Activated CD8-positive, alpha-beta T cell treated with anti-CD3 and anti-CD28 coated beads for 36 hours (primary cell): ENCODE data around the gene SERPINB6. TPM values are rescaled to one million over a fixed set of nuclear protein-coding genes. Genes with fewer than 3 reads are reported as not detected.
A peak's percentile ranks its signal among the peaks of the same experiment; 100 is the strongest.

Experiments used
- ATAC-seq: fragments of 200-7000 bp; cut with Tn5 transposase; one replicate; pipeline ENCODE4 v1.10.0; 2021; ENCODE audit warnings: mild to moderate bottlenecking, moderate library complexity
- CTCF ChIA-PET: fragments of 350-600 bp; sonication (Branson Sonifier 250); formaldehyde crosslinking; loops from one replicate; lab custom pipeline; 2021; ENCODE audit warnings: antibody characterized with exemption; lab: Charles Lee
- POLR2A ChIA-PET: fragments of 350-600 bp; sonication (Branson Sonifier 250); formaldehyde crosslinking; loops from one replicate; lab custom pipeline; 2021; ENCODE audit warnings: antibody characterized with exemption; lab: Charles Lee
- DNase-seq: peaks from one replicate; pipeline ENCODE4 v3.0.0-alpha.2; 2020
- H3K27ac Mint-ChIP-seq: one replicate; pipeline ENCODE4 v1.8.0; 2021; ENCODE audit warnings: mild to moderate bottlenecking, mixed read lengths
- H3K27me3 Mint-ChIP-seq: one replicate; pipeline ENCODE4 v1.8.0; 2021; ENCODE audit warnings: mixed read lengths
- H3K36me3 Mint-ChIP-seq: one replicate; pipeline ENCODE4 v1.8.0; 2021; ENCODE audit warnings: low read depth, mixed read lengths
- H3K4me1 Mint-ChIP-seq: one replicate; pipeline ENCODE4 v1.8.0; 2021; ENCODE audit warnings: low read depth, mixed read lengths
- H3K4me3 Mint-ChIP-seq: one replicate; pipeline ENCODE4 v1.8.0; 2021; ENCODE audit warnings: mild to moderate bottlenecking, moderate library complexity, mixed read lengths
- H3K9me3 Mint-ChIP-seq: one replicate; pipeline ENCODE4 v1.8.0; 2021; ENCODE audit warnings: mixed read lengths
- intact Hi-C: fragments of 100-400 bp; cut with micrococcal nuclease; formaldehyde crosslinking; loops from one replicate; pipeline ENCODE4 v1.10.0; 2022
- total RNA-seq, 2 experiments: library from RNA; stranded (reverse); gene quantifications; one replicate each; pipeline ENCODE4 v1.2.3, GENCODE V29; 2021
- TF ChIP-seq, protein P1 (sequence below): fragments of 200-600 bp; IDR thresholded peaks from one replicate; pipeline ENCODE4 v1.8.0; 2022; ENCODE audit warnings: antibody characterized with exemption, mild to moderate bottlenecking

SERPINB6 gene
- total RNA-seq, 2 experiments from 2014 or later = 52.2 to 53.8 TPM

DNA sequence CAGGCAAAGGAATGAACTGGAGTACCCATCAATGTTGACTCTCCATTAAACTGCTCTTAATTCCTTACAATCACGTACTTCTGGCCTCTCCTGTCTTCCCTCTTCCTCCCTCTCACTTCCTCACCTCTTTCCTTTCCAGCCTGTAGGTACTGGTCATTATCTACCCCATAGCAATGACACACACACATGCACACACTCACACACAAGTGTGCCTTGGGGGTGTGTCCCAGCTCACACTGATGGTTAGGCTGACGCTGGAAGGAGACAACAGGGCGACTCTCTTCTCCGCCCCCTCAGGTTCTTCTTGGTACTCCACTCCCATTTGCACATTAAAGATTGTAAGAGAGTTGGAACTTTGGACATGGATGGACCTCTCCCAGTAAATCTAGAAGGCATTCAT lies 54.3 kb downstream of the SERPINB6 start:
- DNase-seq (no peak), ATAC-seq (no peak)
- CTCF ChIA-PET = interaction anchor here (1.4 kb wide), 1 partner anchor 126 kb away, joined by 5 read pairs; no protein-coding TSS in a partner anchor
- intact Hi-C loops = no loop called here
- POLR2A ChIA-PET = interaction anchor here (0.8 to 1.2 kb wide), 3 partner anchors 14 to 70 kb away, joined by 3 read pairs; partner anchors contain the start of gene SERPINB9
- Mint-ChIP-seq H3K9me3 (no peaks in the 10 kb centered on the region), H3K27ac (no peak overlapping the region), H3K4me3 (no peak overlapping the region), H3K36me3 (peaks cover 3% of the 10 kb centered on the region), H3K27me3 (no peaks in the 10 kb centered on the region), H3K4me1 (peaks cover 21% of the 10 kb centered on the region)
- TF ChIP-seq, protein P1, sequence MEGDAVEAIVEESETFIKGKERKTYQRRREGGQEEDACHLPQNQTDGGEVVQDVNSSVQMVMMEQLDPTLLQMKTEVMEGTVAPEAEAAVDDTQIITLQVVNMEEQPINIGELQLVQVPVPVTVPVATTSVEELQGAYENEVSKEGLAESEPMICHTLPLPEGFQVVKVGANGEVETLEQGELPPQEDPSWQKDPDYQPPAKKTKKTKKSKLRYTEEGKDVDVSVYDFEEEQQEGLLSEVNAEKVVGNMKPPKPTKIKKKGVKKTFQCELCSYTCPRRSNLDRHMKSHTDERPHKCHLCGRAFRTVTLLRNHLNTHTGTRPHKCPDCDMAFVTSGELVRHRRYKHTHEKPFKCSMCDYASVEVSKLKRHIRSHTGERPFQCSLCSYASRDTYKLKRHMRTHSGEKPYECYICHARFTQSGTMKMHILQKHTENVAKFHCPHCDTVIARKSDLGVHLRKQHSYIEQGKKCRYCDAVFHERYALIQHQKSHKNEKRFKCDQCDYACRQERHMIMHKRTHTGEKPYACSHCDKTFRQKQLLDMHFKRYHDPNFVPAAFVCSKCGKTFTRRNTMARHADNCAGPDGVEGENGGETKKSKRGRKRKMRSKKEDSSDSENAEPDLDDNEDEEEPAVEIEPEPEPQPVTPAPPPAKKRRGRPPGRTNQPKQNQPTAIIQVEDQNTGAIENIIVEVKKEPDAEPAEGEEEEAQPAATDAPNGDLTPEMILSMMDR = no peak

DNA sequence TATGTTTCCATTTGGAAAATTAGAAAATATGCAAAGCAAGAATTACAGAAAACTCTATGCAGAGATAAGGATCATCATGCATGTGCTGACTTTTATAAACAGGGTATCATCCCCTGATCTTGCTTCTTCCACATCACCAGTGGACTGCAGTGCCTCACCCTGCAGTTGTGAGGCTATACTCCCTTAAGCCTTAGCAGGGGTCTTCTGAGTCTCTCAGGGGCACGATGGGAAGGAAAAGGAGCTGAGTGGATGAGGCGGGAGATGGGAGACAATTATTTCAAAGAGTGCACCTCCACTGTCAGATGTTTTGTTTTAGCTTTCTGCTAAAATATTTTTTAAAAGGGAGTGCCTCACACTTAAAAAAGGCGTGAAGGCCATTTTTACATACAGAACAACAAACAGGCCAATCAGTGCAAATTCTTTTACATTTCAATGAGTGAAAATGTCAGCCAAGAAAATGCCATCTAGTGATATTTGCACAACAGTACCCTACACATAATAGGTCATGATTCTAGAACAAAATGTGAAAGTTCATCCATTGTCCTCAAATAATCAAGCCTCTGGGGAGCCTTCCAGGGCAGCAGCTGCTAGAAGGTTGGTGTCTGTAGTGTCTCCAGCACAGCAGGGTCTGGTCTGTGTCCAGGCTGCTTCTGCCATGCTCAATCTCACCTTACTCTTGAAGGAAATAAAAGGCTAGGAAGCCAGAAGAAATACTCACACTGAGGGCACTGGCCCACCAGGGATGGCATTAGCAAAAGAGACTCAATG lies 55.0 kb downstream of the SERPINB6 start:
- Mint-ChIP-seq H3K9me3 (no peaks in the 10 kb centered on the region), H3K27ac (no peak overlapping the region), H3K36me3 (peaks cover 3% of the 10 kb centered on the region), H3K4me3 (no peak overlapping the region), H3K27me3 (no peaks in the 10 kb centered on the region), H3K4me1 (peaks cover 27% of the 10 kb centered on the region)
- no peak for ATAC-seq
- no peak for DNase-seq
- TF ChIP-seq, protein P1 = no peak
- intact Hi-C loops = no loop called here
- CTCF ChIA-PET = interaction anchor here (1.2 to 1.4 kb wide), 2 partner anchors 74 to 125 kb away, joined by 3 to 5 read pairs; partner anchors contain the start of gene SERPINB1
- POLR2A ChIA-PET = interaction anchor here (0.8 to 1.2 kb wide), 4 partner anchors 13 to 75 kb away, joined by 3 read pairs; partner anchors contain the start of genes SERPINB1 and SERPINB9

DNA sequence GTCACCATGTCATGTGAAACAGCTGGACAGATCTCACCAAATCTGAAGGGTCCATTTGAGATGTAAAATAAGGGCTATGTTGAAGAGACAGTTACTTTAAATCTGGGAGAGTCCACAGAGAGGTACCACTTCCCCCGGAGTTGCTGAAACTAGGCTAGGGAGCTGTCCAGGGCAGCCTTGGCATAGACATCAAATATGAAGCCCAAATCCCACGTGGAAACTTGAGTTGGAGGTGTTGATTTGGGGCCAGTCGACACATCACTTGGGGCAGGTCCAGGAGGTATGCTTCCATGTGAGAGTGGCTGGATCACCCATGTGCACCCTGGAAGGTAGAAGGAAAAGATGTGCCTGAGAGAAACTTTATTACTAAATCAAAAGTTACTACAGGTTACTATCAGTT lies 56.2 kb downstream of the SERPINB6 start:
- DNase-seq (no peak), ATAC-seq (no peak)
- Mint-ChIP-seq H3K27ac (no peak overlapping the region), H3K4me3 (no peak overlapping the region), H3K9me3 (no peaks in the 10 kb centered on the region), H3K36me3 (peaks cover 3% of the 10 kb centered on the region), H3K4me1 (peaks cover 37% of the 10 kb centered on the region), H3K27me3 (no peaks in the 10 kb centered on the region)
- ChIA-PET POLR2A (interaction anchor here (1.0 to 1.4 kb wide), 2 partner anchors 13 to 17 kb away, joined by 3 to 4 read pairs; no protein-coding TSS in a partner anchor), CTCF (interaction anchor here (1.1 to 2.9 kb wide), 8 partner anchors 9 to 124 kb away, joined by 3 to 24 read pairs (median 5); partner anchors contain the start of gene SERPINB1)
- TF ChIP-seq, protein P1 = no peak
- intact Hi-C loops = no loop called here

DNA sequence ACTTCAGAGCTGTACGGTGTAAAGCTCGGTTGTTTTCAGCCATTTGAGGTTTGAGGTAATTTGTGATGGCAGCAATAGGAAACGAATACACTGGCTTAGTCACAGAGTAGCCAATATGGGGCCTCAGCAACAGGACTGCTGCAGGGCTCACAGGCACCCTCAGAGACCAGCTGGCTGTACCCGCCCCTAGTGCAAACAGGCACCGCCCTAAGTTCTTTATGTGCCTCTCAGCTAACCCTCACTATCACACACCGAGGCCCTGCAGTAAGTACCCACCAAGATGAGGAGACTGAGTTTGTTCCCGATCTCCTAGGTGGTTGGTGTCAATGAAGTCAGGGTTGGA lies 57.1 kb downstream of the SERPINB6 start:
- TF ChIP-seq, protein P1 = no peak
- intact Hi-C loops = loop anchor here (5.0 kb wide), 1 partner anchor 122 kb away; no protein-coding TSS in a partner anchor
- Mint-ChIP-seq H3K9me3 (no peaks in the 10 kb centered on the region), H3K4me3 (no peak overlapping the region), H3K4me1 (peaks cover 40% of the 10 kb centered on the region), H3K27ac (no peak overlapping the region), H3K27me3 (no peaks in the 10 kb centered on the region), H3K36me3 (peaks cover 1% of the 10 kb centered on the region)
- ATAC-seq (no peak), DNase-seq (peak; percentile 19)
- POLR2A ChIA-PET = interaction anchor here (0.7 to 1.5 kb wide), 4 partner anchors 11 to 49 kb away, joined by 3 to 7 read pairs (median 4); partner anchors contain the start of gene SERPINB9
- CTCF ChIA-PET = interaction anchor here (0.6 to 2.9 kb wide), 12 partner anchors 8 to 123 kb away, joined by 3 to 24 read pairs (median 3); partner anchors contain the start of gene SERPINB1
